Calu3 (cell line): ENCODE data around the gene SGCD. TPM values are rescaled to one million over a fixed set of nuclear protein-coding genes. Genes with fewer than 3 reads are reported as not detected.

ENCODE experiments used
- BruUV-seq: library from RNA; stranded (reverse); fragments of 400-500 nt; replicated peaks from 2 replicates; lab custom pipeline; 2021; lab: Mats Ljungman, UMichigan
- CTCF ChIA-PET: fragments of 300-600 bp; sonication (Branson Sonifier 250); formaldehyde crosslinking; loops from one replicate; lab custom pipeline; 2022; ENCODE audit warnings: antibody characterized with exemption; lab: Charles Lee
- DNase-seq: peaks from one replicate; pipeline ENCODE4 v3.0.0; 2022
- H3K27ac Mint-ChIP-seq: one replicate; pipeline ENCODE4 v1.8.0; 2022; ENCODE audit warnings: mixed read lengths; ENCODE audit not compliant: unreplicated experiment
- H3K27me3 Mint-ChIP-seq: one replicate; pipeline ENCODE4 v1.8.0; 2022; ENCODE audit warnings: mixed read lengths; ENCODE audit not compliant: unreplicated experiment
- H3K36me3 Mint-ChIP-seq: one replicate; pipeline ENCODE4 v1.8.0; 2022; ENCODE audit warnings: mild to moderate bottlenecking, moderate library complexity, mixed read lengths; ENCODE audit not compliant: insufficient read depth, unreplicated experiment
- H3K4me1 Mint-ChIP-seq: one replicate; pipeline ENCODE4 v1.8.0; 2022; ENCODE audit warnings: mild to moderate bottlenecking, low read depth, mixed read lengths; ENCODE audit not compliant: unreplicated experiment
- H3K4me3 Mint-ChIP-seq: one replicate; pipeline ENCODE4 v1.8.0; 2022; ENCODE audit warnings: mild to moderate bottlenecking, low read depth, moderate library complexity, mixed read lengths; ENCODE audit not compliant: unreplicated experiment
- H3K9me3 Mint-ChIP-seq: one replicate; pipeline ENCODE4 v1.8.0; 2022; ENCODE audit warnings: low read depth, mixed read lengths; ENCODE audit not compliant: unreplicated experiment
- CTCF ChIP-seq: fragments of 200-600 bp; IDR thresholded peaks from one replicate; pipeline ENCODE4 v1.8.0; 2022; ENCODE audit warnings: antibody characterized with exemption; ENCODE audit not compliant: unreplicated experiment
- intact Hi-C: fragments of 100-400 bp; cut with micrococcal nuclease; formaldehyde crosslinking; loops from one replicate; pipeline ENCODE4 v1.10.0; 2022; ENCODE audit not compliant: unreplicated experiment
- total RNA-seq: library from RNA; stranded (reverse); gene quantifications from 2 replicates; pipeline ENCODE4 v1.2.3, GENCODE V29; 2022

Gene SGCD
- total RNA-seq, 1 experiment from 2014 or later, result not detected

GRCh38 chr5:156778752-156779151 is 451.8 kb downstream of the SGCD start:
- Mint-ChIP-seq H3K9me3 (no peaks in the 10 kb centered on the region), H3K27me3 (peaks cover 4% of the 10 kb centered on the region), H3K4me1 (no peaks in the 10 kb centered on the region), H3K4me3 (no peak overlapping the region), H3K27ac (no peak overlapping the region), H3K36me3 (no peaks in the 10 kb centered on the region)
- no peak for DNase-seq
- no peak for TF ChIP-seq CTCF
- intact Hi-C loops, result no loop called here
- no TSS peak for BruUV-seq
- CTCF ChIA-PET, result no interaction called here

- Mint-ChIP-seq H3K36me3 (no peaks in the 10 kb centered on the region), H3K4me3 (no peak overlapping the region), H3K4me1 (no peaks in the 10 kb centered on the region), H3K27me3 (peaks cover 11% of the 10 kb centered on the region), H3K9me3 (peaks cover 2% of the 10 kb centered on the region), H3K27ac (no peak overlapping the region)
- no peak for TF ChIP-seq CTCF
- CTCF ChIA-PET, result no interaction called here
- intact Hi-C loops, result no loop called here
- no TSS peak for BruUV-seq
- no peak for DNase-seq
These were observed 452.5 kb downstream of the SGCD start for GRCh38 chr5:156779436-156779835.

- CTCF ChIA-PET, result no interaction called here
- Mint-ChIP-seq H3K4me1 (no peaks in the 10 kb centered on the region), H3K36me3 (no peaks in the 10 kb centered on the region), H3K9me3 (peaks cover 2% of the 10 kb centered on the region), H3K4me3 (no peak overlapping the region), H3K27ac (no peak overlapping the region), H3K27me3 (peaks cover 22% of the 10 kb centered on the region)
- DNase-seq, result no peak
- no TSS peak for BruUV-seq
- no peak for TF ChIP-seq CTCF
- intact Hi-C loops, result no loop called here
These were observed 456.1 kb downstream of the SGCD start for GRCh38 chr5:156783092-156783491.

- TF ChIP-seq CTCF, result no peak
- Mint-ChIP-seq H3K4me1 (peaks cover 10% of the 10 kb centered on the region), H3K4me3 (no peak overlapping the region), H3K36me3 (no peaks in the 10 kb centered on the region), H3K27me3 (no peaks in the 10 kb centered on the region), H3K9me3 (no peaks in the 10 kb centered on the region), H3K27ac (no peak overlapping the region)
- no TSS peak for BruUV-seq
- DNase-seq, result no peak
- intact Hi-C loops, result loop anchor here (5.0 kb wide), 1 partner anchor 102 kb away; no protein-coding TSS in a partner anchor
- CTCF ChIA-PET, result no interaction called here
These were observed 467.7 kb downstream of the SGCD start for GRCh38 chr5:156794687-156795086.
